ENCODE results near the gene STK11IP. TPM values are rescaled to one million over a fixed set of nuclear protein-coding genes. Genes with fewer than 3 reads are reported as not detected.

The STK11IP gene
- total RNA-seq, 1 experiment from 2014 or later = 35.6 TPM

DNA sequence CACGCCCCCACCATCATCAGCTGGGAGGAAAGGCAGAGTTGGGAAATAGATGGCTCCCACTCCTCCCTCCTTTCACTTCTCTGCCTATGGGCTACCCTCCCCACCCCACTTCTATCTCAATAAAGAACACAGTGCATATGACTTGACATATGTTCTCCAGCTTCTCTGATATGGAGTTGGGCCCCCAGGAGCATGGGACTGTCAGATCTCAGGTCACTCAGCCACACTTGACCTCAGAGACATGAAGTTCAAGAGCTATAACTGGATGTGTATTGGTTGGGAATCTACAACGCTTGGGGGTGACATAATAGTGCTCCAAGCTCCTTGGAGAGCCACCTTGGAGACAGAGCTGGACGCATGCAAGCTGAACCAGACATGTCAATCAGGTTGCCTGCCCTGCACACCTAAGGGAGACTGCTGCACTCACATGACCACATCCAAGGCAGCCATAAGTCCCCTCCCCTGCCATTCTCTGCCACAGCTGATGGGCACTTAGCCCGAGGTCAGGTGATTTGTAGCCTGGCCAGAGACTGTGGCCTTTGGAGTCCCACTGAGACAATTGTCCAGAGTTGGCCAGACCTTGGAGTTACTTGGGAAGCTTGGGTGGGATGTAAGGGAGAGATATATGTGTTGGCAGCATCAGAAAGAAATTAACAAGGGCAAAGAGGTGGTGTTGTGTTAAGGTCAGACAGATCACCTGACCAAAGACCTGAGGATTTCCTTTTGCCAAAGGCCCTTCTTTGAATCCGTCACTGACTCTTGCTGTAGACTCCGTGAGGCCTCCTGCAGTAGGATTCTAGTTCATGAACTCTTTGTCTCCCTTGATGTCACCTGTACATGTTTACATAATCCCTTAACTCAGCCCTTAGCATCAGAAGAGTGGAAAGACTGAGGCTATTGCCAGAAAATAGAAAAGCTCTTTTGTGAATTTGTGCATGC lies 21.8 kb upstream of the STK11IP start:
- ChIA-PET POLR2A (ENCODE audit: low non-redundant PET) (no interaction called here), CTCF (interaction anchor here (1.0 kb wide), 1 partner anchor 35 kb away, joined by 3 read pairs; no protein-coding TSS in a partner anchor)
- DNase-seq (ENCODE audit: low spot score) = no peak
- Histone ChIP-seq H3K4me3 (ENCODE audit: low read depth, low read length, poor library complexity, severe bottlenecking) (no peak overlapping the region), H3K27ac (ENCODE audit: low read depth, low read length, poor library complexity, severe bottlenecking) (no peak overlapping the region), H3K9me3 (ENCODE audit: low read depth, low read length, poor library complexity, severe bottlenecking) (no peaks in the 10 kb centered on the region), H3K4me1 (ENCODE audit: insufficient read depth, low read length, poor library complexity, severe bottlenecking) (peaks cover 7% of the 10 kb centered on the region), H3K27me3 (replicated peaks; ENCODE audit: insufficient read depth, low read depth, low read length, poor library complexity) (no peaks in the 10 kb centered on the region), H3K36me3 (ENCODE audit: insufficient read depth, low read length, poor library complexity, severe bottlenecking) (no peaks in the 10 kb centered on the region)
- no TSS peak for BruUV-seq (replicated peaks)
- intact Hi-C loops (cut with micrococcal nuclease; ENCODE audit: unreplicated experiment) = no loop called here
- TF ChIP-seq, protein P1, sequence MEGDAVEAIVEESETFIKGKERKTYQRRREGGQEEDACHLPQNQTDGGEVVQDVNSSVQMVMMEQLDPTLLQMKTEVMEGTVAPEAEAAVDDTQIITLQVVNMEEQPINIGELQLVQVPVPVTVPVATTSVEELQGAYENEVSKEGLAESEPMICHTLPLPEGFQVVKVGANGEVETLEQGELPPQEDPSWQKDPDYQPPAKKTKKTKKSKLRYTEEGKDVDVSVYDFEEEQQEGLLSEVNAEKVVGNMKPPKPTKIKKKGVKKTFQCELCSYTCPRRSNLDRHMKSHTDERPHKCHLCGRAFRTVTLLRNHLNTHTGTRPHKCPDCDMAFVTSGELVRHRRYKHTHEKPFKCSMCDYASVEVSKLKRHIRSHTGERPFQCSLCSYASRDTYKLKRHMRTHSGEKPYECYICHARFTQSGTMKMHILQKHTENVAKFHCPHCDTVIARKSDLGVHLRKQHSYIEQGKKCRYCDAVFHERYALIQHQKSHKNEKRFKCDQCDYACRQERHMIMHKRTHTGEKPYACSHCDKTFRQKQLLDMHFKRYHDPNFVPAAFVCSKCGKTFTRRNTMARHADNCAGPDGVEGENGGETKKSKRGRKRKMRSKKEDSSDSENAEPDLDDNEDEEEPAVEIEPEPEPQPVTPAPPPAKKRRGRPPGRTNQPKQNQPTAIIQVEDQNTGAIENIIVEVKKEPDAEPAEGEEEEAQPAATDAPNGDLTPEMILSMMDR (conservative IDR thresholded peaks at IDR 0.05; ENCODE audit: low read depth, low read length) = no peak
- no peak for TF ChIP-seq EZH2 (IDR thresholded peaks at IDR 0.05; ENCODE audit: borderline replicate concordance, low read depth, low read length, poor library complexity, severe bottlenecking)

DNA sequence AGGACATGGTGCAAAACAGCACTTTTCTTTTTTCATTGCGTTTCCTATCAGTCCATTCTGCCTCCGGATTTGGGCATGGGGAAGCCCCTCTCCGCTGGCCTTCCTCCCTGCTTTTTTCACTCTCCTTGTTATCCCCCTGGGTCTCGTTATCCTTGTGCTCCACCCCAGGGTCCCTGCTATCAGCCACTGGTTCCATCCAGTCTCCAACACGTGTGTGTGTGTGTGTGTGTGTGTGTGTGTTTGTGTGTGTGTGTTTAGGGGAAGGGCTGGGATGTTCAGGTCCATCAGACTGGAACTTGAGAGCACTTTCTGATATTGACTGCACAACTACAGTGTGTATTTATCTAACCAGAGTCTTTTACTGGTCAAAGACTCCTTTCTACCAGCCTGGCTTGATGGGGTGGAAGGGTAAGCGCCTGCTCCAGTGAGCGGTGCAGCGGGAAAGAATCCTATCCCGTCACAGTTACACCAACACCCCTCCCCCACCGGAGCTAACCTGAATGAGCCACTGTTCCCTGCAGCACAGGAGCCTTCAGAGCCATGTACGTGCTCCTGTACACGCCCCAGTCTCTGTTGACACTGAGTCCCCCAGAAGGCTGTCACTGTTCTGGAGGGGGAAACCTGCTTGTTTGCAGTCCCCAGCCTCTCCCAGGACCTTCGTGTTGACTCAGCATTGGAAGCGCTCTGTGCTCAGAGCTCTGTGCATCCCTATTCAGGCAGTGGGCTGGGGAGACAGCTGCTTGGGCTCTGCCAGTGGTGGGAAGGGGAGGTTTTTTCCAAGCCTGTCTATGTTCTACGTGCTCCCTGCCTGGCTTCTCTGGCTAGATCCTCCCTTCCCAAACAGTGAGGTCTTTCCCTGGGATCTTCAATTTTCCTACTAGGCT lies 20.9 kb upstream of the STK11IP start:
- BruUV-seq (replicated peaks) = no TSS peak
- intact Hi-C loops (cut with micrococcal nuclease; ENCODE audit: unreplicated experiment) = no loop called here
- H3K36me3 ChIP-seq (ENCODE audit: insufficient read depth, low read length, poor library complexity, severe bottlenecking) = no peaks in the 10 kb centered on the region
- H3K4me3 ChIP-seq (ENCODE audit: low read depth, low read length, poor library complexity, severe bottlenecking) = no peak overlapping the region
- DNase-seq (ENCODE audit: low spot score) = no peak
- H3K9me3 ChIP-seq (ENCODE audit: low read depth, low read length, poor library complexity, severe bottlenecking) = no peaks in the 10 kb centered on the region
- H3K4me1 ChIP-seq (ENCODE audit: insufficient read depth, low read length, poor library complexity, severe bottlenecking) = peaks cover 3% of the 10 kb centered on the region
- no peaks in the 10 kb centered on the region for H3K27me3 ChIP-seq (replicated peaks; ENCODE audit: insufficient read depth, low read depth, low read length, poor library complexity)
- POLR2A ChIA-PET (ENCODE audit: low non-redundant PET) = no interaction called here
- TF ChIP-seq, protein P1 (conservative IDR thresholded peaks at IDR 0.05; ENCODE audit: low read depth, low read length) = no peak
- no peak for TF ChIP-seq EZH2 (IDR thresholded peaks at IDR 0.05; ENCODE audit: borderline replicate concordance, low read depth, low read length, poor library complexity, severe bottlenecking)
- no peak overlapping the region for H3K27ac ChIP-seq (ENCODE audit: low read depth, low read length, poor library complexity, severe bottlenecking)
- CTCF ChIA-PET = interaction anchor here (0.6 kb wide), 1 partner anchor 532 kb away, joined by 5 read pairs; no protein-coding TSS in a partner anchor

DNA sequence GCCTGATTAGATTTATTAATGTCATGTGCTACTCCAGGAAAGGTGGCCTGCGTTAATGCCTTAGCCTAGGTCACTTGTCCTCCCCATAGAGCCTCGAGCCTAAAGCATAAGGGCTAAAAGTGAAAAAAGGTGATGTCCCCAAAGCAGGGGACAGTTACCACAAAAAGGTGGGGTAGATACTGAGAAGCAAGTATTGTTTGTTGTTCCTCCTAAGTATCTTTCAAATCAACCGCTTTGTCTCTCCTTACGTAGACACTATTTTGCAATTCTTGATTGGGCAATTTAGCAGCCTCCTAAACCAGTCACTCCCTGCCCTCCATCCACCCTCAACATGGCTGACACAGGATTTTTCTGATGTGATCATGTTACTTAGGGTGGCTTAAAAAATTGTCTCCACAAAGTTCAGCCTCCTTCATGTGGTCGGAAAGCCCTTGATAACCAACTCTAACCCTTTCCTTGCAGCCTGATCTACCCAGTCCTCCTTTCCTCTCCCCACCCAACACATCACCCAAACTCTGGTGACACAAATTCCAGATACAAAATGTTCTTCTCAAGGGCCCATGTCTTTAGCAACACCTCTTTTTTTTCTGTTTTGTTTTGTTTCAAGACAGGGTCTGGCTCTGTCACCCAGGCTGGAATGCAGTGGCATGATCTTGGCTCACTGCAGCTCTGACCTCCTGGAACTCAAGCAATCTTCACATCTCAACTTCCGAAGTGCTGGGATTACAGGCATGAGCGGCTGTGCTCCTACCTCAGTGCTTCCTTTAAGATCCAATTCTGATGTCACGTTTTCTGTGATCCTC lies 18.6 kb upstream of the STK11IP start:
- no TSS peak for BruUV-seq (replicated peaks)
- DNase-seq (ENCODE audit: low spot score) = no peak
- ChIA-PET CTCF (interaction anchor here (0.7 kb wide), 1 partner anchor 35 kb away, joined by 7 read pairs; the partner anchor contains the start of gene TMEM198), POLR2A (ENCODE audit: low non-redundant PET) (no interaction called here)
- Histone ChIP-seq H3K9me3 (ENCODE audit: low read depth, low read length, poor library complexity, severe bottlenecking) (no peaks in the 10 kb centered on the region), H3K27ac (ENCODE audit: low read depth, low read length, poor library complexity, severe bottlenecking) (no peak overlapping the region), H3K27me3 (replicated peaks; ENCODE audit: insufficient read depth, low read depth, low read length, poor library complexity) (no peaks in the 10 kb centered on the region), H3K4me3 (ENCODE audit: low read depth, low read length, poor library complexity, severe bottlenecking) (no peak overlapping the region), H3K4me1 (ENCODE audit: insufficient read depth, low read length, poor library complexity, severe bottlenecking) (no peaks in the 10 kb centered on the region), H3K36me3 (ENCODE audit: insufficient read depth, low read length, poor library complexity, severe bottlenecking) (no peaks in the 10 kb centered on the region)
- intact Hi-C loops (cut with micrococcal nuclease; ENCODE audit: unreplicated experiment) = no loop called here
- no peak for TF ChIP-seq EZH2 (IDR thresholded peaks at IDR 0.05; ENCODE audit: borderline replicate concordance, low read depth, low read length, poor library complexity, severe bottlenecking)
- TF ChIP-seq, protein P1 (conservative IDR thresholded peaks at IDR 0.05; ENCODE audit: low read depth, low read length) = no peak
